K562 (cell line): Measurements from ENCODE around the gene DNAH17. TPM values are rescaled to one million over a fixed set of nuclear protein-coding genes. Genes with fewer than 3 reads are reported as not detected.

Experiments used
- ATAC-seq: fragments of 200-7000 bp; cut with Tn5 transposase; 3 replicates; pipeline ENCODE4 v1.9.1; 2020; ENCODE audit warnings: moderate library complexity
- BruUV-seq: library from RNA; stranded (reverse); fragments of 400-500 nt; replicated peaks from 2 replicates; lab custom pipeline; 2021; lab: Mats Ljungman, UMichigan
- CTCF ChIA-PET: fragments of 300-600 bp; formaldehyde crosslinking; extraction: SDS; loops from one replicate; lab custom pipeline; 2021; ENCODE audit warnings: low intra/inter-chr PET ratio; lab: Yijun Ruan, JAX
- POLR2A ChIA-PET: fragments of 300-600, 350-650 bp; sonication (Branson Sonifier 250); formaldehyde crosslinking; extraction: SDS; loops from one replicate; lab custom pipeline; 2021; ENCODE audit warnings: antibody characterized with exemption, inconsistent platforms; lab: Yijun Ruan, JAX
- DNase-seq, 4 experiments: peaks; one replicate each; pipeline versions ENCODE4 v3.0.0 to v3.0.0-alpha.2; 2011 to 2018; ENCODE audit warnings: low spot score in 3 of 4, mixed read lengths in 3 of 4; ENCODE audit errors: extremely low read depth in 1 of 4
- FAIRE-seq: peaks from 2 replicates; lab custom pipeline; 2011; peaks lifted over from hg19 to GRCh38; lab: Jason Lieb, UNC
- H2AFZ ChIP-seq: 2 replicates; pipeline ENCODE4 v1.6.0; 2011; ENCODE audit warnings: low read depth, low read length, control low read depth, inconsistent platforms
- H3K27ac ChIP-seq: fragments of 200-600 bp; 3 replicates; pipeline ENCODE4 v1.8.0; 2011; ENCODE audit warnings: low read depth, mild to moderate bottlenecking, control low read depth, inconsistent platforms, low read length, moderate library complexity, mixed read lengths; ENCODE audit errors: extremely low read depth
- H3K27me3 ChIP-seq, 2 experiments: fragments of 300-600 bp in 1 of 2; 2 replicates in 1 of 2; 3 replicates in 1 of 2; pipeline versions ENCODE4 v1.6.0 to v1.8.0; 2011; ENCODE audit warnings: inconsistent platforms in 2 of 2, low read length in 2 of 2, mild to moderate bottlenecking in 1 of 2, mixed read lengths in 1 of 2, moderate library complexity in 1 of 2; ENCODE audit not compliant: control insufficient read depth in 2 of 2, insufficient read depth in 2 of 2
- H3K36me3 ChIP-seq: fragments of 300-600 bp; 3 replicates; pipeline ENCODE4 v1.8.0; 2011; ENCODE audit warnings: mild to moderate bottlenecking, low read length, inconsistent platforms; ENCODE audit not compliant: control insufficient read depth, insufficient read depth
- H3K4me1 ChIP-seq, 2 experiments: fragments of 200-600 bp in 1 of 2; replicated peaks in 1 of 2; 2 replicates in 1 of 2; 3 replicates in 1 of 2; pipeline versions ENCODE4 v1.5.1 to v1.8.0; 2011; ENCODE audit warnings: inconsistent platforms in 2 of 2, low read length in 2 of 2, mild to moderate bottlenecking in 1 of 2, mixed read lengths in 1 of 2, moderate library complexity in 1 of 2; ENCODE audit not compliant: control insufficient read depth in 2 of 2, insufficient read depth in 2 of 2
- H3K4me2 ChIP-seq: 2 replicates; pipeline ENCODE4 v1.6.1; 2011; ENCODE audit warnings: low read length, control low read depth, inconsistent platforms, mixed read lengths; ENCODE audit not compliant: insufficient read depth
- H3K4me3 ChIP-seq: fragments of 200-600 bp; sonication (generic), shearing (Covaris generic); 2 replicates; pipeline ENCODE4 v1.5.1; 2016; ENCODE audit warnings: control low read depth, inconsistent platforms
- H3K79me2 ChIP-seq: fragments of 200-600 bp; 3 replicates; pipeline ENCODE4 v1.8.0; 2011; ENCODE audit warnings: low read length, inconsistent platforms; ENCODE audit not compliant: control insufficient read depth, insufficient read depth
- H3K9ac ChIP-seq, 2 experiments: 2 replicates each; pipeline versions ENCODE4 v1.6.0 to v1.6.1; 2011; ENCODE audit warnings: low read depth in 2 of 2, low read length in 2 of 2, control low read depth in 1 of 2, inconsistent platforms in 1 of 2, mild to moderate bottlenecking in 1 of 2, mixed read lengths in 1 of 2; ENCODE audit not compliant: insufficient read depth in 1 of 2
- H3K9me1 ChIP-seq: one replicate; pipeline ENCODE4 v1.6.0; 2011; ENCODE audit warnings: inconsistent platforms, mild to moderate bottlenecking, low read length, moderate library complexity; ENCODE audit not compliant: control insufficient read depth, insufficient read depth
- H3K9me3 ChIP-seq: replicated peaks from 2 replicates; pipeline ENCODE4 v1.5.1; 2011; ENCODE audit warnings: low read depth, low read length, inconsistent platforms; ENCODE audit not compliant: control insufficient read depth, insufficient read depth
- H4K20me1 ChIP-seq: replicated peaks from 2 replicates; pipeline ENCODE4 v1.6.1; 2011; ENCODE audit warnings: low read length, inconsistent platforms, mixed read lengths; ENCODE audit not compliant: control insufficient read depth, insufficient read depth
- ARID4B ChIP-seq: sonication (generic); formaldehyde crosslinking; IDR thresholded peaks from 2 replicates; pipeline ENCODE4 v1.8.0; 2022; ENCODE audit warnings: mild to moderate bottlenecking, missing genetic modification reagents
- ARNT ChIP-seq, 2 experiments: fragments of 450-650 bp; IDR thresholded peaks; 2 replicates each; pipeline ENCODE4 v1.6.1; 2016; ENCODE audit warnings: mild to moderate bottlenecking in 1 of 2
- BRF1 ChIP-seq: IDR thresholded peaks from 3 replicates; pipeline ENCODE4 v1.6.1; 2011; ENCODE audit warnings: borderline replicate concordance, mild to moderate bottlenecking; ENCODE audit not compliant: insufficient read length; ENCODE audit errors: extremely low read depth
- CBX5 ChIP-seq: IDR thresholded peaks from 2 replicates; pipeline ENCODE4 v1.6.1; 2014; ENCODE audit warnings: low read depth, borderline replicate concordance
- DIDO1 ChIP-seq: fragments of 450-650 bp; IDR thresholded peaks from 2 replicates; pipeline ENCODE4 v1.6.1; 2016; ENCODE audit warnings: low read depth, missing biosample characterization, missing genetic modification characterization
- SIN3A ChIP-seq, 2 experiments: fragments of 150-350 bp in 1 of 2; IDR thresholded peaks; 2 replicates each; pipeline ENCODE4 v1.6.1; 2011 to 2016; ENCODE audit warnings: borderline replicate concordance in 2 of 2, low read depth in 2 of 2, low read length in 2 of 2, mild to moderate bottlenecking in 2 of 2, moderate library complexity in 2 of 2; ENCODE audit not compliant: control insufficient read depth in 1 of 2
- ZNF444 ChIP-seq: fragments of 250-450 bp; sonication (Bioruptor Pico); IDR thresholded peaks from 2 replicates; pipeline ENCODE4 v1.4.0; 2020; ENCODE audit warnings: mild to moderate bottlenecking, moderate library complexity
- ZNF592 ChIP-seq: fragments of 450-650 bp; IDR thresholded peaks from 2 replicates; pipeline ENCODE4 v1.6.1; 2017; ENCODE audit warnings: antibody characterized with exemption, mild to moderate bottlenecking
- WGBS: fragments of 100-300 bp; shearing (Covaris generic); methylation state at CpG from one replicate; pipeline ENCODE4 v1.1.6; 2016; ENCODE audit warnings: low coverage, mixed read lengths; ENCODE audit not compliant: insufficient coverage; ENCODE audit errors: missing lambda C conversion rate; 5-methylcytosine and 5-hydroxymethylcytosine counted together
- in situ Hi-C: fragments of 300-500 bp; cut with MboI; formaldehyde crosslinking; loops from 4 replicates; pipeline ENCODE4 v1.15.0; 2018; ENCODE audit warnings: inconsistent platforms, mixed read lengths
- intact Hi-C: fragments of 100-400 bp; cut with micrococcal nuclease; formaldehyde crosslinking; loops from 2 replicates; pipeline ENCODE4 v1.14.2; 2022
- polyA plus RNA-seq, 8 experiments: library from polyadenylated mRNA; depleted of rRNA in 4 of 8; stranded (reverse) in 5 of 8; unstranded in 3 of 8; fragments of >200 nt; fragmentation: Nextera tagmentation in 2 of 8; fragmentation: Illumina TruSeq in 1 of 8; extraction: Ambion mirVana in 2 of 8; extraction: Trizol in 1 of 8; gene quantifications; 2 replicates each; pipeline versions ENCODE4 v1.2.1 to v1.2.3, GENCODE V29; 2011 to 2014; ENCODE audit warnings: inconsistent platforms in 1 of 8, missing spikeins in 1 of 8
- total RNA-seq, 7 experiments: library from RNA; depleted of rRNA in 6 of 7; stranded (reverse); fragments of >200 nt in 6 of 7; fragmentation: Illumina TruSeq in 2 of 7; extraction: Trizol in 2 of 7; gene quantifications; 2 replicates each; pipeline versions ENCODE4 v1.2.1 to v1.2.3, GENCODE V29; 2011 to 2021; ENCODE audit warnings: low replicate concordance in 1 of 7

The DNAH17 gene
- total and polyA plus RNA-seq, 9 of the 15 experiments (the other 6 are each of a cell fraction or from before 2014, with no cell fraction given) = under 0.01 to 0.06 (median 0.03) TPM; not detected in 5

GRCh38 chr17:78383725-78384471, 193.3 kb downstream of the DNAH17 start (continued):
- no peak for TF ChIP-seq ARID4B (CRISPR knock-in tag)

GRCh38 chr17:78381601-78382232, 195.5 kb downstream of the DNAH17 start:
- Histone ChIP-seq H3K9me3 (no peaks in the 10 kb centered on the region), H4K20me1 (peaks cover 32% of the 10 kb centered on the region), H3K79me2 (peaks cover 81% of the 10 kb centered on the region), H3K4me1 (peaks cover 31 to 47% of the 10 kb centered on the region in 2 experiments), H3K4me3 (peak overlapping the region; percentile 20; the same call in 1 of the 2 replicates), H3K4me2 (peak overlapping the region; percentile 74), H3K27ac (peak overlapping the region; percentile 70), H3K36me3 (peaks cover 31% of the 10 kb centered on the region; the same call in 2 of the 3 replicates), H3K27me3 (no peaks in the 10 kb centered on the region), H3K9me1 (peaks cover 8% of the 10 kb centered on the region), H2AFZ (no peak overlapping the region), H3K9ac (peak overlapping the region; percentile 47 to 50; a peak in 3 of 4 replicates)
- no TSS peak for BruUV-seq
- DNase-seq (peak; percentile 46 to 82 (median 62)), FAIRE-seq (peak; percentile 94), ATAC-seq (peak; percentile 79)
- CTCF ChIA-PET = no interaction called here
- POLR2A ChIA-PET = interaction anchor here (0.6 to 2.0 kb wide), 8 partner anchors 9 to 642 kb away, joined by 3 to 6 read pairs (median 3); partner anchors contain the start of genes AFMID and TK1
- intact Hi-C loops (no loop called here), in situ Hi-C loops (no loop called here)
- under 1% methylated on average over 12 of the region's 12 CpGs for WGBS
- no peak for TF ChIP-seq BRF1
- no peak for TF ChIP-seq ZNF592
- TF ChIP-seq DIDO1 = no peak
- TF ChIP-seq CBX5 = no peak
- TF ChIP-seq SIN3A (IDR thresholded peaks at IDR 0.05; ENCODE audit: borderline replicate concordance in 2 of 2, control insufficient read depth in 1 of 2, low read depth in 2 of 2, low read length in 2 of 2) = 0 out of 4 replicates have a peak, but pooled peaks of 1 of the 2 experiments have one; percentile 32
- no peak for TF ChIP-seq ARNT (IDR thresholded peaks at IDR 0.05)
- no peak for TF ChIP-seq ZNF444 (CRISPR knock-in tag)
